Thyroid gland (tissue), 4 donors: ENCODE results near the gene FHOD3. TPM values are rescaled to one million over a fixed set of nuclear protein-coding genes. Genes with fewer than 3 reads are reported as not detected.
A peak's percentile ranks its signal among the peaks of the same experiment; 100 is the strongest.

Experiments
- DNase-seq, 2 donors: peaks; one replicate each; pipeline ENCODE4 v3.0.0-alpha.2; 2019
- H3K27ac ChIP-seq, 3 donors: fragments of 200-600 bp; sonication (generic); 1 replicate in 2 of 3; 2 replicates in 1 of 3; pipeline ENCODE4 v1.5.1; 2016 to 2019; ENCODE audit warnings: mild to moderate bottlenecking in 1 of 3, moderate library complexity in 1 of 3
- H3K27me3 ChIP-seq: fragments of 200-600 bp; sonication (generic); one replicate; pipeline ENCODE4 v1.5.1; 2019
- H3K36me3 ChIP-seq, 2 donors: fragments of 200-600 bp; sonication (generic); one replicate each; pipeline ENCODE4 v1.5.1; 2016 to 2019
- H3K4me1 ChIP-seq, 2 donors: fragments of 200-600 bp; sonication (generic); one replicate each; pipeline ENCODE4 v1.5.1; 2017 to 2019
- H3K4me3 ChIP-seq, 3 donors: fragments of 200-600 bp; sonication (generic); replicated peaks in 1 of 3; 1 replicate in 2 of 3; 2 replicates in 1 of 3; pipeline ENCODE4 v1.5.1; 2016; ENCODE audit warnings: mild to moderate bottlenecking in 1 of 3
- H3K9me3 ChIP-seq: fragments of 200-600 bp; sonication (generic); one replicate; pipeline ENCODE4 v1.5.1; 2017
- POLR2A ChIP-seq, 2 donors: fragments of 450-650 bp; IDR thresholded peaks; one replicate each; pipeline ENCODE4 v1.6.1; 2017; ENCODE audit warnings: antibody characterized with exemption in 2 of 2, mild to moderate bottlenecking in 2 of 2, moderate library complexity in 1 of 2
- WGBS, 2 donors: methylation state at CpG; one replicate each; pipeline ENCODE4 v1.1.5; 2017; 5-methylcytosine and 5-hydroxymethylcytosine counted together
- intact Hi-C: fragments of 100-400 bp; cut with DNase I; formaldehyde crosslinking; loops from one replicate; pipeline ENCODE4 v1.15.1; 2023
- total RNA-seq, 4 donors: library from RNA; depleted of rRNA; stranded (reverse); fragments of >200 nt; gene quantifications; one replicate each; pipeline ENCODE4 v1.2.3, GENCODE V29; 2016
- TF ChIP-seq, protein P1 (sequence below), 6 experiments: fragments of 200-600 bp in 3 of 6; fragments of 450-650 bp in 3 of 6; sonication (generic) in 3 of 6; IDR thresholded peaks; one replicate each; pipeline ENCODE4 v1.5.1; 2016 to 2019; ENCODE audit warnings: antibody characterized with exemption in 6 of 6, mild to moderate bottlenecking in 2 of 6, inconsistent platforms in 1 of 6, moderate library complexity in 1 of 6

The FHOD3 gene
- 1 to 10 TPM; 1.6 to 6.9 (median 4.8) TPM for total RNA-seq

- intact Hi-C loops: loop anchor here (5.0 kb wide), 1 partner anchor 275 kb away; no protein-coding TSS in a partner anchor
- peak in 1 of 2 donors; percentile 23 for TF ChIP-seq POLR2A (IDR thresholded peaks at IDR 0.05)
- TF ChIP-seq, protein P1, sequence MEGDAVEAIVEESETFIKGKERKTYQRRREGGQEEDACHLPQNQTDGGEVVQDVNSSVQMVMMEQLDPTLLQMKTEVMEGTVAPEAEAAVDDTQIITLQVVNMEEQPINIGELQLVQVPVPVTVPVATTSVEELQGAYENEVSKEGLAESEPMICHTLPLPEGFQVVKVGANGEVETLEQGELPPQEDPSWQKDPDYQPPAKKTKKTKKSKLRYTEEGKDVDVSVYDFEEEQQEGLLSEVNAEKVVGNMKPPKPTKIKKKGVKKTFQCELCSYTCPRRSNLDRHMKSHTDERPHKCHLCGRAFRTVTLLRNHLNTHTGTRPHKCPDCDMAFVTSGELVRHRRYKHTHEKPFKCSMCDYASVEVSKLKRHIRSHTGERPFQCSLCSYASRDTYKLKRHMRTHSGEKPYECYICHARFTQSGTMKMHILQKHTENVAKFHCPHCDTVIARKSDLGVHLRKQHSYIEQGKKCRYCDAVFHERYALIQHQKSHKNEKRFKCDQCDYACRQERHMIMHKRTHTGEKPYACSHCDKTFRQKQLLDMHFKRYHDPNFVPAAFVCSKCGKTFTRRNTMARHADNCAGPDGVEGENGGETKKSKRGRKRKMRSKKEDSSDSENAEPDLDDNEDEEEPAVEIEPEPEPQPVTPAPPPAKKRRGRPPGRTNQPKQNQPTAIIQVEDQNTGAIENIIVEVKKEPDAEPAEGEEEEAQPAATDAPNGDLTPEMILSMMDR (IDR thresholded peaks at IDR 0.05): no peak
- no peaks in the 10 kb centered on the region for H3K9me3 ChIP-seq
- peak within 1 kb of the TSS; percentile 34 to 76 (median 56) for H3K4me3 ChIP-seq
- H3K4me1 ChIP-seq: peaks cover 0 to 4% of the 10 kb centered on the region in 2 donors
- peak within 1 kb of the TSS in 2 of 3 donors; percentile 10 to 71 for H3K27ac ChIP-seq
- no peaks in the 10 kb centered on the region for H3K27me3 ChIP-seq
- peak; percentile 83 to 84 for DNase-seq
- 7% methylated on average over 3 of the region's 91 CpGs; no CpG with 5 or more reads in 1 of the 2 donors for WGBS, 2 donors
- no peaks in the 10 kb centered on the region for H3K36me3 ChIP-seq
Measured at GRCh38 chr18:36297417-36298125, at the start of gene FHOD3. FHOD3 (plus strand) TSS chr18:36297713; CDS start chr18:36297836, 123 bp downstream.

DNA sequence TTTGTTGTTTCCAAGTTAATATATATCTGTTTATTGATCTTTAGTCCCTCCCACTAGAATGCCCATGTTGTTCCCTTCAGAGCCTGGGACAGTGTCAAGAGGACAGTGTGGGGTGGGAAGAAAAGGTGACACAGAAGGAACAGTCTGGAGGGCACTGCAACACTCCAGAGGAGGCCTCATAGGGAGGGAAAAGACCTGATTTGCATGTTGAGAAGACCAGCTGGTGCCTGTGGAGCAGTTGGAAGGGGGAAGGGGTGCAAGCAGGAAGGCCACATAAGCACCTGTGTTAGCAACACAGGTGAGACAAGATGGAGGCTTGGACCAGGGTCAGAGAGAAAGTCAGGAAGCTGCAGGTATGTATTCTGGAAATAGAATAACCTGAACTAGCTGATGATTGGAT, 48.1 kb upstream of the FHOD3 start:
- H3K27ac ChIP-seq: no peak overlapping the region
- H3K36me3 ChIP-seq: no peaks in the 10 kb centered on the region
- H3K27me3 ChIP-seq: no peaks in the 10 kb centered on the region
- no peak for DNase-seq
- intact Hi-C loops: no loop called here
- no peak overlapping the region for H3K4me3 ChIP-seq
- H3K9me3 ChIP-seq: no peaks in the 10 kb centered on the region
- TF ChIP-seq POLR2A (IDR thresholded peaks at IDR 0.05): no peak
- TF ChIP-seq, protein P1 (IDR thresholded peaks at IDR 0.05): no peak
- H3K4me1 ChIP-seq: no peaks in the 10 kb centered on the region

DNA sequence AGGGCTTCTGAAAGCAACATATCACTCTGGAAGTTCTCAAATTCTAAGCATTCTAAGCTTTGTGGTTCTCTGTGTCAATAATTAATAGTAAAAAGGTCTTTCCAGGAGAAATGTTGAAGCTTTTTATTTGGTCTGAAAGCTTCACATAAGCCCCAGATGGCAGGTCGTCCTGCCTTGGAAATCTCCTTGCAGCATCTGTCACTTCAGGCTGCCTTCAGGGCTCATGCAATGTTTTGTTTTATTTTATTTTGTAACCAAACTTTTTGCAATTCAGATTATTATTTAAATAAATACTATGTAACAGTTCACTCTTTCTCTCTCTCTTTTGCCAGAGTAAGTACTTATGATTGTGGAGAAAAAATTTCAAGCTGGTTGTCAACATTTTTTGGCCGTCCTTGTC, 46.7 kb upstream of the FHOD3 start:
- intact Hi-C loops: no loop called here
- TF ChIP-seq POLR2A (IDR thresholded peaks at IDR 0.05): no peak
- TF ChIP-seq, protein P1 (IDR thresholded peaks at IDR 0.05): no peak

GRCh38 chr18:36255072-36255698, 42.3 kb upstream of the FHOD3 start:
- DNase-seq: no peak
- no peak overlapping the region for H3K4me3 ChIP-seq
- H3K4me1 ChIP-seq: no peaks in the 10 kb centered on the region
- no peaks in the 10 kb centered on the region for H3K9me3 ChIP-seq
- intact Hi-C loops: no loop called here
- 68 to 75% methylated on average over 10 of the region's 10 CpGs for WGBS, 2 donors
- no peaks in the 10 kb centered on the region for H3K27me3 ChIP-seq
- TF ChIP-seq POLR2A (IDR thresholded peaks at IDR 0.05): no peak
- TF ChIP-seq, protein P1 (IDR thresholded peaks at IDR 0.05): no peak
- H3K27ac ChIP-seq: no peak overlapping the region
- H3K36me3 ChIP-seq: no peaks in the 10 kb centered on the region

More for the DNA sequence above, 46.7 kb upstream of the FHOD3 start:
- H3K27ac ChIP-seq: no peak overlapping the region
- H3K36me3 ChIP-seq: no peaks in the 10 kb centered on the region
- no peaks in the 10 kb centered on the region for H3K27me3 ChIP-seq
- 79 to 82% methylated on average over 2 of the region's 2 CpGs for WGBS, 2 donors
- no peaks in the 10 kb centered on the region for H3K4me1 ChIP-seq
- H3K9me3 ChIP-seq: no peaks in the 10 kb centered on the region
- no peak overlapping the region for H3K4me3 ChIP-seq
- no peak for DNase-seq

DNA sequence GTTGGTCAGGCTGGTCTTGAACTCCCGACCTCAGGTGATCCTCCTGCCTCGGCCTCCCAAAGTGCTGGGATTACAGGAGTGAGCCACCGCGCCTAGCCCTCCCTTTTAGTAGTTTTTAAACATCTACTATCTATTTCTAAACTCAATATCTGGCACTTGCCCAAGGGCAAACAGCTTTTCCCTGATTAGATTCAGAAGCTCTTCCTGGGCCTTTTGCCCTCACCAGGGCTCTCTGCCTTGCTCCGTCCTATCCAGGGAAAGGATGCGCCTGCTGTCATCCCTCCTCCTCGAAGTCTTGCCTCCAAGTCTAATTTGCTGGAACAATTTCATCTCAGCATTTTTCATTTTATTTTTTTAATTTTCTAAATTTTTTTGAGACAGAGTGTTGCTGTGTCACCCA, 41.4 kb upstream of the FHOD3 start:
- Histone ChIP-seq H3K27ac (no peak overlapping the region), H3K27me3 (no peaks in the 10 kb centered on the region), H3K4me3 (no peak overlapping the region), H3K4me1 (no peaks in the 10 kb centered on the region), H3K36me3 (no peaks in the 10 kb centered on the region), H3K9me3 (no peaks in the 10 kb centered on the region)
- TF ChIP-seq POLR2A (IDR thresholded peaks at IDR 0.05): no peak
- TF ChIP-seq, protein P1 (IDR thresholded peaks at IDR 0.05): no peak
- 92 to 94% methylated on average over 7 of the region's 7 CpGs for WGBS, 2 donors
- intact Hi-C loops: no loop called here
- DNase-seq: no peak
